Activated T-cell treated with anti-CD3 and anti-CD28 coated beads for 4 hours (primary cell): ENCODE measurements around the gene ZNF691.
"Not testable (repeated sequence)": the region's sequence is repeated elsewhere in the genome, so short reads cannot be mapped to it uniquely, and the experiment has no call there.

ENCODE experiments used
- DNase-seq: peaks from one replicate; pipeline ENCODE4 v3.0.0-alpha.2; 2020

The ZNF691 gene

DNA sequence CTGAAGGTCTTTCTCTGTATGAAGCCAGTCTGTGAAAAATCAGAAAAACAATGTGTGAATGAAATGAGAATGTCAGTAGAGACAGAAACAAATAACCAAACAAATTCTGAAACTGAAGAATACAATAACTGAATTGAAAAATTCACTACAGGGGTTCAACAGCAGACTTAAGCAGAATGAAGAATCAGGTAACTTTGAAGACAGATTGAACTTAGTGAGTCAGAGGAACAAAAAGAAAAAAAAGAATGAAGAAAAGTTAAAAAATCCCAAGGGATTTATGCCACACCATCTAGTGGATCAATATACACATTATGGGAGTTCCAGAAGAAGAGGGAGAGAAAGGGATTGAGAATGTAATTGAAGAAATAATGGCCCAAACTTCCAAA, 14.6 kb downstream of the ZNF691 start:
- no peak for DNase-seq

- no peak for DNase-seq
Observed at GRCh38 chr1:42866549-42866948, 20.1 kb downstream of the ZNF691 start.

- DNase-seq: not testable (repeated sequence)
Observed at GRCh38 chr1:42868466-42868865, 22.1 kb downstream of the ZNF691 start.

- not testable (repeated sequence) for DNase-seq
Observed at GRCh38 chr1:42869254-42869653, 22.8 kb downstream of the ZNF691 start.

GRCh38 chr1:42869751-42870150, 23.3 kb downstream of the ZNF691 start:
- DNase-seq: not testable (repeated sequence)

- not testable (repeated sequence) for DNase-seq
Observed at GRCh38 chr1:42873108-42873507, 26.7 kb downstream of the ZNF691 start.

DNA sequence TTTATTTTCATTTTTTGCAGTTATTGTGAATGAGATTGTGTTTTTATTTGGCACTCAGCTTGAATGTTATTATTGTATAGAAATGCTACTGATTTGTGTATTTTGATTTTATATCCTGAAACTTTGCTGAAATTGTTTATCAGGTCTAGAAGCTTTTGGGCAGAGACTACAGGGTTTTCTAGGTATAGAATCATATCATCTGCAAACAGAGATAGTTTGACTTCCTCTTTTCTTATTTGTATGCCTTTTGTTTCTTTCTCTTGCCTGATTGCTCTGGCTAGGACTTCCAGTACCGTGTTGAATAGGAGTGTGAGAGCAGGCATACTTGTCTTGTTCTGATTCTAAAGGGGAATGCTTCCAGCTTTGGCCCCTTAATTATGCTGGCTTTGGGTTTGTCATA, 27.3 kb downstream of the ZNF691 start:
- DNase-seq: no peak

- DNase-seq: no peak
Observed at GRCh38 chr1:42876009-42876408, 29.6 kb downstream of the ZNF691 start.

- DNase-seq: no peak
Observed at GRCh38 chr1:42877380-42877779, 31.0 kb downstream of the ZNF691 start.

- no peak for DNase-seq
Observed at GRCh38 chr1:42880384-42880783, 34.0 kb downstream of the ZNF691 start.

- DNase-seq: no peak
Observed at GRCh38 chr1:42886046-42886739, 39.8 kb downstream of the ZNF691 start.

DNA sequence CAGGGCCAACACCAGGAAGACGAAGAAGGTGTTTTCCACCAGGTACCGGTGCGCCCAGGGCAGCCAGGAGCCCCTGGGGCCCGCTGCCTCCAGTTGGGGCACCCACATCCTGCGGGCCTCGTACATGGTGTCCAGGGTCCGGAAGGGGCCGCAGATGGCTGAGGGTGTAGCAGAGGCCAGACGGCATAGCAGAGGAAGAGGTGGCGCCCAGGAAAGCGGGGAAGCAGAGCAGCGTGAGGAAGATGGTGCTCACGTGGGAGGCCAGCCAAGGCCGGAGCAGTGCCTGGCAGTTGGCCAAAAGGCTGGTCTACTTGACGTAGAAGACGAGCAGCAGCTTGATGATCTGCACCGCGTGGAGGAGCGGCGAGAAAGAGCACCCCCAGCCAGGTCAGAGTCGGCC, 40.4 kb downstream of the ZNF691 start:
- DNase-seq: no peak

DNA sequence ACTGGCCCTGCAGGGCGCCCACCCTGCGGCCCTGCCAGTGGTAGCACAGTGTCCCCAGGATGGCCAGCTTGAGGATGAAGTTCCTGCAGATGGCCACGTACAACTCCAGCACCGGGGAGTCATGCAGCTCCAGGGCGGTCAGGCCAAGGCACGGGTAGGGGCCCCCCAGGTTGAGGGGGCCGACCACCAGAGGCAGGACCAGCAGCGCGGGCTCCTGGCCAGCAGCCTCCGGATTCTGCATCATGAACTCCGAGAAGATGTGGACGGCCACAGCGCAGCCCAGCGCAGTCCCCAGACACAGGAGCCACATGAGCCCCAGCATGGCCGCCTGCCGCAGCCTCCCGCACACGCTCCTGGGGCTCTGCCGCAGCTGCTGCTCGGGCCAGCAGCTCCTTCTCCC, 41.0 kb downstream of the ZNF691 start:
- no peak for DNase-seq

- no peak for DNase-seq
Observed at GRCh38 chr1:42888013-42888633, 41.7 kb downstream of the ZNF691 start.

DNA sequence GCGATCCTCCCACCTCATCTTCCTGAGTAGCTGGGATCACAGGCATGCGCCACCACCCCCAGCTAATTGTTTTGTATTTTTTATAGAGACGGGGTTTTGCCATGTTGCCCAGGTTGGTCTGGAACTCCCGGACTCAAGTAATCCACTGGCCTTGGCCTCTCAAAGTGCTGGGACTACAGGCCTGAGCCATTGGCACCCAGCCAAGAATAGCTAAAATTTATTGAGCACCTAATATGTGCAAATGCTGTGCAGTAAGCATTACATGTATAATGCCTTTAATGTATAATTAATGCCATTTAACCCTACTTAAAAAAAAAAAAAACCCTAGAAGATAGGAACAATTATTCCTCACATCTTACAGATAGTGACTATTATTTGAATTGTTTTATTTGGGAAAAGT, 42.9 kb downstream of the ZNF691 start:
- no peak for DNase-seq

GRCh38 chr1:42891465-42892138, 45.2 kb downstream of the ZNF691 start:
- no peak for DNase-seq

DNA sequence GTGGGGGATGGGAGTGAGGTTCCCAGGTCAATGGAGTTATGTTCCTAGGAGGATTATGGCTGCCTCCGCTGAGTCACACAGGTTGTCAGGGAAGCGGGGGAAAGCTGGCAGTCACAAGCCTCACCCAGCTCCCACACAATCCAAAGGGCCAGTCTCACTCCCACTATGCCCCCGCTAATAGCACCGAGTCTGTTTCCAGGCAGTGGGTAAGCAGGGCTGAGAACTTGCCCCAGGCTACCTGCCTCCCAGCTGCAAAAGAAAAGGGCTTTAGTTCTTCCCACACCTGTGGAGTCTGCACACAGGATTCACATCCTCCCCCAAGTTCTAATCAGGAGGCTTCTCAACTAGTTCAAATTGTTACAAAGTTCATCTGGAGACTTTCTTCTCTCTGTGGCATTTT, 53.5 kb downstream of the ZNF691 start:
- DNase-seq: not testable (repeated sequence)
